Fibroblast of peridontal ligament (primary cell): ENCODE measurements around the gene NECTIN1.
A peak's percentile ranks its signal among the peaks of the same experiment; 100 is the strongest.

Experiments used
- DNase-seq: peaks from one replicate; pipeline ENCODE4 v3.0.0-alpha.2; 2010; ENCODE audit errors: extremely low read depth

The NECTIN1 gene

GRCh38 chr11:119728651-119729580, at the start of gene NECTIN1:
Gene NECTIN1, minus strand, starts transcription at chr11:119729200. Its CDS starts 647 bp downstream, at chr11:119728553.
- DNase-seq: peak; percentile 72

GRCh38 chr11:119778391-119779194, 49.6 kb upstream of the NECTIN1 start:
- DNase-seq: no peak

GRCh38 chr11:119777940-119778339, 48.9 kb upstream of the NECTIN1 start:
- DNase-seq: no peak

- DNase-seq: no peak
Measured at GRCh38 chr11:119776651-119777050, 47.7 kb upstream of the NECTIN1 start.

GRCh38 chr11:119776031-119776636, 47.1 kb upstream of the NECTIN1 start:
- no peak for DNase-seq

GRCh38 chr11:119774172-119774763, 45.3 kb upstream of the NECTIN1 start:
- DNase-seq: peak; percentile 27

- DNase-seq: no peak
Measured at GRCh38 chr11:119772641-119773415, 43.8 kb upstream of the NECTIN1 start.

- no peak for DNase-seq
Measured at GRCh38 chr11:119772076-119772475, 43.1 kb upstream of the NECTIN1 start.

- DNase-seq: no peak
Measured at GRCh38 chr11:119771172-119771770, 42.3 kb upstream of the NECTIN1 start.

- DNase-seq: no peak
Measured at GRCh38 chr11:119765628-119766027, 36.6 kb upstream of the NECTIN1 start.

- DNase-seq: peak; percentile 73
Measured at GRCh38 chr11:119764108-119764868, 35.3 kb upstream of the NECTIN1 start.

- DNase-seq: no peak
Measured at GRCh38 chr11:119763071-119763728, 34.2 kb upstream of the NECTIN1 start.

GRCh38 chr11:119759747-119760412, 30.9 kb upstream of the NECTIN1 start:
- DNase-seq: no peak

GRCh38 chr11:119759324-119759723, 30.3 kb upstream of the NECTIN1 start:
- DNase-seq: peak; percentile 33

- peak; percentile 35 for DNase-seq
Measured at GRCh38 chr11:119758291-119758690, 29.3 kb upstream of the NECTIN1 start.

- no peak for DNase-seq
Measured at GRCh38 chr11:119757378-119757777, 28.4 kb upstream of the NECTIN1 start.

- DNase-seq: no peak
Measured at GRCh38 chr11:119756169-119756865, 27.3 kb upstream of the NECTIN1 start.
